ENCODE results near the gene PYGB.
"Not testable (repeated sequence)": the region's sequence is repeated elsewhere in the genome, so short reads cannot be mapped to it uniquely, and the experiment has no call there.

The PYGB gene

GRCh38 chr20:25229486-25230165, 18.3 kb upstream of the PYGB start:
- DNase-seq (ENCODE audit: low read depth in 2 of 2, low spot score in 1 of 2), result no peak

DNA sequence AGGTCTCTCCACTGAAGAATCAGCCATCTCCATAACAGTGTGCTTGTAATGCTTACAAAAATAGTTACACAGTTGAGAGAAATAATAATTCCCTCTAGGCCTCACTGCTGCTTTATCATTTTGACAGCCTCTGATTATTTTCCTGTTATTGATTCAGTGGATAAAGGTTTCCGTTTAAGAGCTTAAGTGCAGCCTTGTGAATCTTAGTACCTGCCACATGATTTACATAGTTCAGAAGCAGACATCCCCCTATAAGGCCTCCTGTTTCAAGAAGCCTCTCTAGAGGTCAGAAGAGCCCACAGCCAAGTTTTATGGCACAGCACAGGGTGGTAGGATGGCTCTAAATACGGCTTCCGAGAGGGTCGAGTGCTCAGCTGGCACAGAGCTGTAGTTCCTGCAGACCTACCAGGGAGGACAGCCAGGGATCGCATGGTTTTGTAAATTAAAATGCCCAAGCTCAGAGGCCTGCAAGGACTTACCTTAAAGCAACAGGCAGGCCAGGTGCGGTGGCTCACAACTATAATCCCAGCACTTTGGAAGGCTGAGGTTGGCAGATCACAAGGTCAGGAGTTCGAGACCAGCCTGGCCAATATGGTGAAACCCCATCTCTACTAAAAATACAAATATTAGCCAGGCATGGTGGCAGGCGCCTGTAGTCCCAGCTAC, 17.6 kb upstream of the PYGB start:
- no peak for DNase-seq (ENCODE audit: low read depth in 2 of 2, low spot score in 1 of 2)

DNA sequence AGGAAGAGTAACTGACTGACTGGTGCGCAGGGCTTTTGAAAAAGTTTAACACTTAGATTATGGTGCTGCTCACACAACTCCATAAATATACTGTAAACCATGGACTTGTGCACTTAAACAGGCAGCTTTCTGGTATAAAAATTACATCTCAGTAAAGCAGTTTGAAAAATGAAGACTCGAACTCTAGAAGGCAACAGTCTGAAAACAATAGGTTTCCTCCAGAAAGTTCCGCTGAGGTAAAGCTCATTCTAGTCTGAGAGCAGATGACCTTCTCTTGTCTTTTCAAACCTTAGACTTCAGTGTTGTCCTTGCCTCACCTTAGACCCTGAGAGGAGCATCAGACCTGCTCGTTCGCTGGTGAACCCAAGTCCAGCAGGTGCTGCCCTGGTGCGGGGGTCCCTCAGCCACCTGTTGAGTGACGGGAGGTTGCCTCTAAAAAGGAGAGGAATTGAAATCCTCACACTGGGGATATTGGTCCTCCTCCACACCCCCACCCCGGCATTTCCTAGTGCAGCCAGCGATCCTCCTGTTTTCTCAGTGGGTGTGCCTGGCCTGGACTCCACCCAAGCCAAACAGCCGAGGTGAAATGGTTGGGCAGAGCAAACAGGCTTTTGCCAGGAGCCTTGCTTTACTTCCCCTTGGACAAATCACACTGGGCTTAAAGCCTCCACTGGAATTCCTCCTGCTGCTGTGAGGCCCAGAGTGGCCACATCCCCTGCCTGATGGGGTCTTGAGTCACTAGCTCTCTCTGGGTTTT, 14.7 kb upstream of the PYGB start:
- DNase-seq (ENCODE audit: low read depth in 2 of 2, low spot score in 1 of 2), result no peak

DNA sequence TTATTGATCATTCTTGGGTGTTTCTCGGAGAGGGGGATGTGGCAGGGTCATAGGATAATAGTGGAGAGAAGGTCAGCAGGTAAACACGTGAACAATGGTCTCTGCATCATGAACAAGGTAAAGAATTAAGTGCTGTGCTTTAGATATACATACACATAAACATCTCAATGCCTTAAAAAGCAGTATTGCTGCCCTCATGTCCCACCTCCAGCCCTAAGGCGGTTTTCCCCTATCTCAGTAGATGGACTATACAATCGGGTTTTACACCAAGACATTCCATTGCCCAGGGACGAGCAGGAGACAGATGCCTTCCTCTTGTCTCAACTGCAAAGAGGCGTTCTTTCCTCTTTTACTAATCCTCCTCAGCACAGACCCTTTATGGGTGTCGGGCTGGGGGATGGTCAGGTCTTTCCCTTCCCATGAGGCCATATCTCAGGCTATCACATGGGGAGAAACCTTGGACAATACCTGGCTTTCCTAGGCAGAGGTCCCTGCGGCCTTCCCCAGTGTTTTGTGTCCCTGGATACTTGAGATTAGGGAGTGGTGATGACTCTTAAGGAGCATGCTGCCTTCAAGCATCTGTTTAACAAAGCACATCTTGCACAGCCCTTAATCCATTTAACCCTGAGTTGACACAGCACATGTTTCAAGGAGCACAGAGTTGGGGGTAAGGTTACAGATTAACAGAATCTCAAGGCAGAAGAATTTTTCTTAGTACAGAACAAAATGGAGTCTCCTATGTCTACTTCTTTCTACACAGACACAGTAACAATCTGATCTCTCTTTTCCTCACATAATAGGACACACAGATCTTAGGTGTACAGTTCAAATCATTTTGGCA, 13.7 kb upstream of the PYGB start:
- not testable (repeated sequence) for DNase-seq (ENCODE audit: low read depth in 2 of 2, low spot score in 1 of 2)

DNA sequence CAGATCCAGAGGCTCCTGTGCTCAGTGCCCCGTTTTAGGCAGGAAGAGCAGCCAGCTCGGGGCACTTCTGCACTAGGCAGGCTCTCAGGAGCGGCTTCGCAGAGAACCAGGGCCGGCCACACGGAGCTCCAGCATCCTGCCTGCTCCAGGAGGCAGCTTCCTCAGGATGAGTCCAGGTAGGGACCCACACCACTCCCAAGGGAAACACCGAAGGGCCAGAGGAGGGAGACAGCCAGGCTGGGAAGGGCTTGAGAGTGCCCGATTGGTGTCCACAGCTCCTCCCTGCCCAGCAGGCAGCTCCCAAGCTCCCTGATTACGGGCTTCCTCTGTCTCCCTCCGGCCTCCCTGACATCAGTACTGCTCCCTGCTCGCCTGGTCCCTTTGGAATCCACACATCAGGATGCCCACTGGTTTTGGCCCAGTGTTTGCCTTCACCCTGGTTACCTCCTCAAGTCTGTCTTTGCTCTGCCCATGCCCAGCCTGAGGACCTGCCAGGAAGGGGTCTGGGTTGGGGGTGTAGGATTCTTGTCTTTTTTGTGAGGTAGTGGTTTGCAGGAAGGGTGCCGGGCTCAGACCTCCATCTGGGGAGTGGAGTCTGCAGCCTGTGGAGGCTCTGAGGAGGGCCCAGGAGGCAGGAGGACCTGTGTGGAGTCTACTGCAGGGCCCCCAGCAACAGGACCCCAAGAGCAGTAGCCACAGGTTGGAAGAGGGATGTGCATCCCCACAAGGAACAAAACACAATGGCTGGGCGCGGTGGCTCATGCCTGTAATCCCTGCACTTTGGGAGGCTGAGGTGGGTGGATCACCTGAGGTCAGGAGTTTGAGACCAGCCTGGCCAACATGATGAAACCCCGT, 11.2 kb upstream of the PYGB start:
- no peak for DNase-seq (ENCODE audit: low read depth in 2 of 2, low spot score in 1 of 2)

DNA sequence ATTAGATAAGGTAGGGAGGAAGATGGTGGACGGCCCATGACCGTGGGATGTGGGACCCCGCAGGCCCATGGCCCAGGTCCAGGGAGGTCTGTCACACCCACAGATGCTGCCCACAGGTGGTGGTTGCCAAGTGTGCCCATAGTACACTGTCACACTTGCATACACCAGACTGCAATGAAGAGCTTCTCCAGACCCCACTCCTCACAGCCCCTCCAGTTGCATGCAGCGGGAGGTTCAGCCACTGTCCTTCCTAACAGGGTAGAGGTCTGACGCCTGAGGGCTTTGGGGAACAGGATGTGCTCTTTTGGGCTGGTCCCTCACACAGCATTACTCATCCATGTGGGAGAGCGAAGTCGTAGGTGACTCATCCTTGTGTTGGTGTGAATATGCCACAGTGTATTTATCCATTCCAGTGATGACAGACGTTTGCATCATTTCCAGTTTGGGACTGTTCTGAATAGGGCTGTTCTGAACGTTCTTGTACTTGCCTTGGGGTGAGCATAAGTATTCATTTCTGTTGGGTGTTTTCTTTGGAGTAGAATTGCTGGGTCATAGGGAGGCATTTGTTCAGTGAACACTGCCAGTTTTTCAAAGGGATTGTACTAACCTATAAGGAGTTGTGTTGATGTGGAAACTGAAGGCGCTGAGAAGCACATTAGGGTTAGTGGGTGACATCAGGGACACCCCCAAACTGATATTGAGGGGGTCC, 10.1 kb upstream of the PYGB start:
- no peak for DNase-seq (ENCODE audit: low read depth in 2 of 2, low spot score in 1 of 2)

- DNase-seq (ENCODE audit: low read depth in 2 of 2, low spot score in 1 of 2), result no peak
Observed at GRCh38 chr20:25238319-25239037, 9.4 kb upstream of the PYGB start.

DNA sequence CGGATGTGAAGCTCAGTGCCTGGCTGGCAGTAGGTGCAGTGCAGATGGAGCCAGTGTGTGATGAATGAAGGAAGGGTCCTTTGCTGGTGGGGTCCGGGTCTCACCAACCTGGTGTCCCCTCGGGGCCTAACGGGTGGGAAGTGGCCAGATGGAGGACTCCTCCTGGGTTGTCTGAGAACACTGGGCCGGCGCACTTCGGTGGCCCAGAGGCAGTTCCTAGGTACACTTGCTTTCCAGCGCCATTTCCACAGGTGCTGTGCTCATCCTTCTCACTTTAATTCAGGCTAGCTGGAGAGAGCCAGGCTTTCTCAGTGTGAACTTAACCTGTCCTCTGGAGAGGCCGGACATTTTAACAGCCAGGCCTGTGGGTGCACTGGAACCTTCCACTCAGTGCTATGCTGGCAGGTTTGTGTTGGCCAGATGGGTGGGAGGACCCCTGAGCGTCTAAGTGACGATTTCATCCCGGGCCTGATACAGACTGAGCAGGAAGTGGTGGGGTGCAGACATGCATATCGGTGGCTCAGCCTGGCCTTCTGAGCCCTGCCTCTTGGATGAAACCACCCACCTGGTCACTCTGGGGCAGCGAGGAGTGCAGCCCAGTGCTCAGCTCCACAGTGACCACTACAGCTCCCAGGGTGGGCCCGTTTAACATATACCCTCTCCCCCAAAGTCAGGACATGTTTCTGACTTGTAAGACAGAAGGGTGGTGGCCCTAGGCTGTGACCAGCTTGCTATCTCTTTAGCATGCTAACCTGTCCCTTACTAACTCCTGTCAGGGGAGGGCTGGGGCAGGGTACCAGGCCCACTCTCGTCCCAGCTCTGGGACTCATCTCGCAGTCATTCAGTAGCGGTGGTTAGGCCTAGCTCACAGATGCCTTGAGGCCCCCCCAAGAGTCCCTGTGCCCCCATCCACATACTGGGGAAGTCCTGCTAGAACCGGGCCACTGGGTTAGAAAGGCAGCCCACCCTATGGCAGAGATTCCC, 8.2 kb upstream of the PYGB start:
- no peak for DNase-seq (ENCODE audit: low read depth in 2 of 2, low spot score in 1 of 2)

DNA sequence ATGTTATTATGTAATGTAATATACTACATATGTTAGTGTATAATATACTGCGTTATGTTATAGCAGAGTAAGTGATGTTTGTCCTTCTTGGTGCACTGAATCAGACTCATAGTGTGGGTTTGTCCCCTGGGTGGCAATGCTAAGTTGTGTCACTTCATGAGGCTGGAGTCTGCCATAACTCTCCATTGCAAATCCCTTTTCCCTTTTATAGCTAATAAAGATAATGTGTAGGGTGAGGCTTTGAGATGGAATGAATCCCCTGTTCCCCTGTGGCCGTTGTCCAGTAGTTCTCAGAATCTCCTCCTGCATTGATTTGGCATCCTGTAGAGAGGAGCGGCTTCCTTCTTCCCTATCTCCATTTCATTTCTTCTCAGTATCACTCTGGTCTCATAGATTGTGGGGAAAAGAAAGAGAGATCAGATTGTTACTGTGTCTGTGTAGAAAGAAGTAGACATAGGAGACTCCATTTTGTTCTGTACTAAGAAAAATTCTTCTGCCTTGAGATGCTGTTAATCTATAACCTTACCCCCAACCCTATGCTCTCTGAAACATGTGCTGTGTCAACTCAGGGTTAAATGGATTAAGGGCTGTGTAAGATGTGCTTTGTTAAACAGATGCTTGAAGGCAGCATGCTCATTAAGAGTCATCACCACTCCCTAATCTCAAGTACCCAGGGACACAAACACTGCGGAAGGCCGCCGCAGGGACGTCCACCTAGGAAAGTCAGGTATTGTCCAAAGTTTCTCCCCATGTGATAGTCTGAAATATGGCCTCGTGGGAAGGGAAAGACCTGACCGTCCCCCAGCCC, 6.8 kb upstream of the PYGB start:
- not testable (repeated sequence) for DNase-seq (ENCODE audit: low read depth in 2 of 2, low spot score in 1 of 2)

DNA sequence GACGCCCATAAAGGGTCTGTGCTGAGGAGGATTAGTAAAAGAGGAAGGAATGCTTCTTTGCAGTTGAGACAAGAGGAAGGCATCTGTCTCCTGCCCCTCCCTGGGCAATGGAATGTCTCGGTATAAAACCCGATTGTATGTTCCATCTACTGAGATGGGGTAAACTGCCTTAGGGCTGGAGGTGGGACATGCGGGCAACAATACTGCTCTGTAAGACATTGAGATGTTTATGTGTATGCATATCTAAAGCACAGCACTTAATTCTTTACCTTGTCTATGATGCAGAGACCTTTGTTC, 6.3 kb upstream of the PYGB start:
- DNase-seq (ENCODE audit: low read depth in 2 of 2, low spot score in 1 of 2), result not testable (repeated sequence)

GRCh38 chr20:25242231-25242630, 5.7 kb upstream of the PYGB start:
- no peak for DNase-seq (ENCODE audit: low read depth in 2 of 2, low spot score in 1 of 2)

GRCh38 chr20:25243416-25243979, 4.4 kb upstream of the PYGB start:
- DNase-seq (ENCODE audit: low read depth in 2 of 2, low spot score in 1 of 2), result no peak

DNA sequence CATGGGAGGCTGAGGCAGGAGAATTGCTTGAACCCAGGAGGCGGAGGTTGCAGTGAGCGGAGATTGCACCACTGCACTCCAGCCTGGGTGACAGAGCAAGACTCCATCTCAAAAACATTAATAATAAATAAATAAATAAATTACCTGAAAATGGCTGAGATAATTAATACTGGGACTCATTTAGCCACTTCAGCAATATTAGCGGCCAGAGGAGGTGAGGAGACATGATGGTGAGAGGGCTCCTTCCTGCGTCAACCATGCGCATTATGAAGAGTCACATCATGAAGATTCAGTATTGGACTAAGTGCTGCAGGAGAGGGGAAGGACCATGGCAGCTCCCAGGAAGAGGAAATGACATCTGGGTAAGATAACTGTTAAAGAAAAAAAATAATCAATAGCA, 2.9 kb upstream of the PYGB start:
- no peak for DNase-seq (ENCODE audit: low read depth in 2 of 2, low spot score in 1 of 2)

GRCh38 chr20:25245461-25245860, 2.4 kb upstream of the PYGB start:
- no peak for DNase-seq (ENCODE audit: low read depth in 2 of 2, low spot score in 1 of 2)

DNA sequence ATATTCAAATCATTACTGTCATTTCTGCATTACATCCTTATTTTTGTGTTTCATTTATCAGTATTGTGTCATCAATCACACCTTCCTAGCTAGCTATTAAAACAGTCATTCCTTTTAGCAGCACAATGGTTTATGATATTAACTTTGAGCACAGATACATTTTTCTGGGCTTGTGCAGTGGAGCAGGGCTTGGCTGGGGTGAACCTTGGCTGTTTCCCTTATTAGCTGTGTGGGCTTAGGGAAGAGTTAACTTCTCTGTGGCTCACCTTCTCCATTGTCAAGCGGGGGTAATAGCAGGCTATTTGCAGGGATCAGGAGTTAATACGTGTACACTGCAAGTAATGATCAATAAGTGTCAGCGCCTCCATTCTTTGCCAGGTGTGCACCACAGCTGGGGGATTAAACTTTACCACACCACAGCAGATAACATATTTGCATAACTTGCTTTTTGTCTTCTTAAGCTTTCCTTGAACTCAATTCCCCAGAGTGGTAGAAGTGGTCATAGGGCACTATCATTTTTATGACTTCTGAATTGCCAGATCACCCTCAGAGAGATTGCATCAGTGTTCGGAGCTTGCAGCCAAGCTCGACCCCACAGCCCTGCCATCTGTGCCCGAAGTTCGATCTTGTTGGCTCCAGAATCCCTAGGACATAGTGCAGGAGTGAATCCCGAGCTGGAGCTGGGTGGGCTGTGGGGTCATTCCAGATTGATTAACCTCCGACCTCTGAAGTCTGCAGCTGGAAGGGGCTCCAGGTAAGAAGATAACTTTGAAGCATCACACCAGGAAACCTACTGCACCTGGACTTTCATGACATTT, 1.5 kb upstream of the PYGB start:
- DNase-seq (ENCODE audit: low read depth in 2 of 2, low spot score in 1 of 2), result no peak

GRCh38 chr20:25247000-25247517, 826 bp upstream of the PYGB start:
- DNase-seq (ENCODE audit: low read depth in 2 of 2, low spot score in 1 of 2), result no peak
